Aorta (tissue), 5 donors: Measurements from ENCODE around the gene NPM3. TPM values are rescaled to one million over a fixed set of nuclear protein-coding genes. Genes with fewer than 3 reads are reported as not detected.

ENCODE experiments used
- ATAC-seq: fragments of 200-7000 bp; cut with Tn5 transposase; one replicate; pipeline ENCODE4 v1.9.1; 2022; ENCODE audit warnings: moderate library complexity; ENCODE audit not compliant: low FRiP score
- DNase-seq, 2 donors: peaks; one replicate each; pipeline ENCODE4 v3.0.0-alpha.2; 2020
- H3K27ac ChIP-seq, 2 donors: one replicate each; pipeline ENCODE4 v1.5.1; 2013; ENCODE audit warnings: low read length in 2 of 2, mild to moderate bottlenecking in 2 of 2, moderate library complexity in 2 of 2, control low read depth in 1 of 2, inconsistent platforms in 1 of 2, low read depth in 1 of 2
- H3K27me3 ChIP-seq, 2 donors: one replicate each; pipeline ENCODE4 v1.6.1; 2013; ENCODE audit warnings: control low read depth in 1 of 2, low read length in 1 of 2, mild to moderate bottlenecking in 1 of 2, moderate library complexity in 1 of 2; ENCODE audit not compliant: insufficient read depth in 2 of 2, control insufficient read depth in 1 of 2
- H3K36me3 ChIP-seq, 2 donors: one replicate each; pipeline ENCODE4 v1.6.1; 2013; ENCODE audit warnings: control low read depth in 1 of 2, low read length in 1 of 2, mild to moderate bottlenecking in 1 of 2; ENCODE audit not compliant: insufficient read depth in 2 of 2, control insufficient read depth in 1 of 2
- H3K4me1 ChIP-seq, 2 donors: one replicate each; pipeline ENCODE4 v1.6.1; 2013; ENCODE audit warnings: low read length in 2 of 2, control low read depth in 1 of 2, mild to moderate bottlenecking in 1 of 2, moderate library complexity in 1 of 2; ENCODE audit not compliant: insufficient read depth in 2 of 2, control insufficient read depth in 1 of 2
- H3K4me3 ChIP-seq, 2 donors: one replicate each; pipeline ENCODE4 v1.5.1; 2013; ENCODE audit warnings: low read length in 2 of 2, control low read depth in 1 of 2, mild to moderate bottlenecking in 1 of 2
- H3K9me3 ChIP-seq: one replicate; pipeline ENCODE4 v1.6.1; 2013; ENCODE audit warnings: mild to moderate bottlenecking, low read length; ENCODE audit not compliant: control insufficient read depth
- WGBS, 2 donors: extraction: QIAGEN DNeasy Blood & Tissue Kit; methylation state at CpG; one replicate each; pipeline ENCODE4 v1.1.7; 2013; 5-methylcytosine and 5-hydroxymethylcytosine counted together
- intact Hi-C, 2 donors: fragments of 100-400 bp; cut with DNase I; formaldehyde crosslinking; loops; one replicate each; pipeline versions ENCODE4 v1.14.2 to v1.15.0; 2022
- polyA plus RNA-seq, 2 donors: library from polyadenylated mRNA; stranded (reverse); fragments of 200-250 nt; gene quantifications; one replicate each; pipeline ENCODE4 v1.2.3, GENCODE V29; 2013
- total RNA-seq, 2 donors: library from RNA; stranded (reverse); fragmentation: NEBNext Ultra II Directional; extraction: Animal tissue kit (Norgen Biotek cat#: 25700); gene quantifications; one replicate each; pipeline ENCODE4 v1.2.1, GENCODE V29; 2021
- donor health status: healthy with polysubstance abuse.
- donor health status: Bipolar disorder and iron deficiency.
- donor health status: DM: no; HTN: no; CAD: no.
- donor health status: DM: no; HTN: no; CAD: no.
- donor health status: DM: yes; HTN: yes; CAD: no.

Gene NPM3
- total and polyA plus RNA-seq, 4 donors = 12.7 to 22.3 (median 19.2) TPM

GRCh38 chr10:101752241-101752640 is 31.0 kb downstream of the NPM3 start:
- DNase-seq = no peak
- WGBS, 2 donors = 77 to 81% methylated on average over 3 of the region's 3 CpGs
- no peak overlapping the region for H3K4me3 ChIP-seq
- intact Hi-C loops = no loop called here
- no peak for ATAC-seq
- no peaks in the 10 kb centered on the region for H3K9me3 ChIP-seq
- no peak overlapping the region for H3K27ac ChIP-seq
- H3K36me3 ChIP-seq = no peaks in the 10 kb centered on the region
- no peaks in the 10 kb centered on the region for H3K27me3 ChIP-seq
- H3K4me1 ChIP-seq = no peaks in the 10 kb centered on the region

GRCh38 chr10:101749047-101750016 is 33.9 kb downstream of the NPM3 start:
- Histone ChIP-seq H3K27me3 (no peaks in the 10 kb centered on the region), H3K4me1 (no peaks in the 10 kb centered on the region), H3K4me3 (no peak overlapping the region), H3K36me3 (no peaks in the 10 kb centered on the region), H3K27ac (no peak overlapping the region), H3K9me3 (no peaks in the 10 kb centered on the region)
- DNase-seq = no peak
- WGBS, 2 donors = 66 to 72% methylated on average over 19 of the region's 19 CpGs
- ATAC-seq = no peak
- intact Hi-C loops = no loop called here

GRCh38 chr10:101748496-101748895 is 34.8 kb downstream of the NPM3 start:
- DNase-seq (no peak), ATAC-seq (no peak)
- H3K36me3 ChIP-seq = no peaks in the 10 kb centered on the region
- intact Hi-C loops = no loop called here
- no peak overlapping the region for H3K4me3 ChIP-seq
- no peaks in the 10 kb centered on the region for H3K4me1 ChIP-seq
- WGBS, 2 donors = 75 to 76% methylated on average over 3 of the region's 3 CpGs
- no peak overlapping the region for H3K27ac ChIP-seq
- no peaks in the 10 kb centered on the region for H3K27me3 ChIP-seq
- no peaks in the 10 kb centered on the region for H3K9me3 ChIP-seq

GRCh38 chr10:101745074-101745696 is 38.1 kb downstream of the NPM3 start:
- Histone ChIP-seq H3K4me3 (no peak overlapping the region), H3K27ac (no peak overlapping the region), H3K36me3 (no peaks in the 10 kb centered on the region), H3K9me3 (no peaks in the 10 kb centered on the region), H3K27me3 (no peaks in the 10 kb centered on the region), H3K4me1 (no peaks in the 10 kb centered on the region)
- DNase-seq = no peak
- 62% methylated on average over 9 of the region's 9 CpGs for WGBS, 2 donors
- no peak for ATAC-seq
- intact Hi-C loops = no loop called here

- no peak overlapping the region for H3K27ac ChIP-seq
- no peaks in the 10 kb centered on the region for H3K27me3 ChIP-seq
- DNase-seq = no peak
- H3K9me3 ChIP-seq = no peaks in the 10 kb centered on the region
- H3K4me1 ChIP-seq = no peaks in the 10 kb centered on the region
- WGBS, 2 donors = 79 to 82% methylated on average over 3 of the region's 3 CpGs
- intact Hi-C loops = no loop called here
- no peak for ATAC-seq
- H3K36me3 ChIP-seq = no peaks in the 10 kb centered on the region
- no peak overlapping the region for H3K4me3 ChIP-seq
These were observed 39.0 kb downstream of the NPM3 start for GRCh38 chr10:101744267-101744666.

GRCh38 chr10:101741938-101742337 is 41.3 kb downstream of the NPM3 start:
- Histone ChIP-seq H3K27me3 (no peaks in the 10 kb centered on the region), H3K27ac (no peak overlapping the region), H3K36me3 (no peaks in the 10 kb centered on the region), H3K4me3 (no peak overlapping the region), H3K4me1 (no peaks in the 10 kb centered on the region), H3K9me3 (no peaks in the 10 kb centered on the region)
- 47 to 49% methylated on average over 2 of the region's 2 CpGs for WGBS, 2 donors
- ATAC-seq (no peak), DNase-seq (no peak)
- intact Hi-C loops = no loop called here

- Histone ChIP-seq H3K4me3 (no peak overlapping the region), H3K9me3 (no peaks in the 10 kb centered on the region), H3K4me1 (no peaks in the 10 kb centered on the region), H3K36me3 (no peaks in the 10 kb centered on the region), H3K27me3 (no peaks in the 10 kb centered on the region), H3K27ac (no peak overlapping the region)
- 59 to 61% methylated on average over 3 of the region's 3 CpGs for WGBS, 2 donors
- ATAC-seq (no peak), DNase-seq (no peak)
- intact Hi-C loops = no loop called here
These were observed 46.6 kb downstream of the NPM3 start for GRCh38 chr10:101736666-101737065.

GRCh38 chr10:101732096-101732495 is 51.1 kb downstream of the NPM3 start:
- intact Hi-C loops = no loop called here
- Histone ChIP-seq H3K4me3 (no peak overlapping the region), H3K36me3 (no peaks in the 10 kb centered on the region), H3K9me3 (no peaks in the 10 kb centered on the region), H3K27me3 (no peaks in the 10 kb centered on the region), H3K4me1 (no peaks in the 10 kb centered on the region), H3K27ac (no peak overlapping the region)
- WGBS, 2 donors = 41 to 43% methylated on average over 1 of the region's 1 CpG
- DNase-seq (no peak), ATAC-seq (no peak)
